ENCODE data around the gene KCNJ15.

DNA sequence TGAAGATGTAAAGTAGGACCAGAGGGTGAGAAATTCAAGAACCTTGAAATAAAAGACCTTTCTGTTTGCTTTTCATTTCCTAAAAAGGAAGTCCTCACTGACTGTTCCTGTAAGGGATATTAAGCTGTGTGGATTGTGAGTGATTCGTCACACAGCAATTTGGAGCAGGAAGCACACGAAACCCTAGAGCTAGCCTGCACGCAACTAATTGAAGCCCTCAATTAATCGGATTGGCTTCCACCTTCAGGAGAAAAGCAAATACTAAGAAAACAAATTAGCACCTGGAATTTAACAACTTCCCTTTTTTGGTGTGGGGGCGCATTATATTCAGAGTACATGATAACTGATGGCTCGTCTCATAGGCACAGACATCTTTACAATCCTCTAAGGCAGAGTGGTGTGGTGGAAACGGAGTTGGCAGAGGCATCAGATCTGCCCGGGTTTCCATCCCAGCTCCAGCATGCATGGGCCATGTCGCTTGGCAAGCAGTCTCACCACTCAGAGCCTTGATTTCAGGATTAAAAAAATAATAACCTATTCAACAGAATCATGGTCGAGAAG is 95.2 kb downstream of the KCNJ15 start:
- TF ChIP-seq EP300 (IDR thresholded peaks at IDR 0.05; ENCODE audit: borderline replicate concordance in 1 of 2, control insufficient read depth in 1 of 2, low read depth in 2 of 2, low read length in 2 of 2) (no peak), TCF7 (IDR thresholded peaks at IDR 0.05; ENCODE audit: borderline replicate concordance) (no peak), CTCF (IDR thresholded peaks at IDR 0.05 in 2 of 3, conservative IDR thresholded peaks at IDR 0.05 in 1 of 3; ENCODE audit: control insufficient read depth in 2 of 3, extremely low read depth in 1 of 3, insufficient read depth in 1 of 3, low read depth in 3 of 3, low read length in 3 of 3) (no peak), MAX (IDR thresholded peaks at IDR 0.05; ENCODE audit: low read depth, low read length) (no peak), POLR2AphosphoS5 (IDR thresholded peaks at IDR 0.05; ENCODE audit: low read length) (no peak), ATF7 (IDR thresholded peaks at IDR 0.05; ENCODE audit: low read depth) (no peak)

Measured in GM12878 (cell line).